Thoracic aorta (tissue), 2 donors: Measurements from ENCODE around the gene TMEM140. TPM values are rescaled to one million over a fixed set of nuclear protein-coding genes. Genes with fewer than 3 reads are reported as not detected.

Experiments
- ATAC-seq: fragments of 150-250 bp; one replicate; pipeline ENCODE4 v1.8.0; 2017; ENCODE audit warnings: low read depth; ENCODE audit not compliant: insufficient number of reproducible peaks, low FRiP score
- DNase-seq: peaks from one replicate; pipeline ENCODE4 v3.0.0-alpha.2; 2020; ENCODE audit warnings: low spot score
- H3K27ac ChIP-seq, 2 donors: fragments of 200-600 bp; sonication (generic); 1 replicate in 1 of 2; 2 replicates in 1 of 2; pipeline ENCODE4 v1.5.1; 2016; ENCODE audit warnings: mild to moderate bottlenecking in 2 of 2, moderate library complexity in 2 of 2
- H3K27me3 ChIP-seq: fragments of 200-600 bp; sonication (generic); replicated peaks from 2 replicates; pipeline ENCODE4 v1.6.0; 2016; ENCODE audit warnings: mild to moderate bottlenecking; ENCODE audit not compliant: insufficient read depth
- H3K36me3 ChIP-seq: fragments of 200-600 bp; sonication (generic); one replicate; pipeline ENCODE4 v1.5.1; 2016
- H3K4me1 ChIP-seq, 2 donors: fragments of 200-600 bp; sonication (generic); 1 replicate in 1 of 2; 2 replicates in 1 of 2; pipeline versions ENCODE4 v1.5.1 to v1.6.0; 2016; ENCODE audit warnings: low read depth in 2 of 2, mild to moderate bottlenecking in 1 of 2; ENCODE audit not compliant: control insufficient read depth in 1 of 2
- H3K4me3 ChIP-seq: fragments of 200-600 bp; sonication (generic); 2 replicates; pipeline ENCODE4 v1.5.1; 2016; ENCODE audit warnings: mild to moderate bottlenecking
- H3K9me3 ChIP-seq: fragments of 200-600 bp; sonication (generic); 2 replicates; pipeline ENCODE4 v1.5.1; 2016
- CTCF ChIP-seq: fragments of 200-600 bp; sonication (generic); IDR thresholded peaks from one replicate; pipeline ENCODE4 v1.5.1; 2019; ENCODE audit warnings: antibody characterized with exemption
- total RNA-seq, 2 donors: library from RNA; depleted of rRNA; stranded (reverse); fragments of >200 nt; gene quantifications; one replicate each; pipeline versions ENCODE4 v1.1.0 to v1.2.3, GENCODE V29; 2016

TMEM140 gene
- total RNA-seq, 2 donors from 2014 or later = 20.6 to 27.6 TPM

DNA sequence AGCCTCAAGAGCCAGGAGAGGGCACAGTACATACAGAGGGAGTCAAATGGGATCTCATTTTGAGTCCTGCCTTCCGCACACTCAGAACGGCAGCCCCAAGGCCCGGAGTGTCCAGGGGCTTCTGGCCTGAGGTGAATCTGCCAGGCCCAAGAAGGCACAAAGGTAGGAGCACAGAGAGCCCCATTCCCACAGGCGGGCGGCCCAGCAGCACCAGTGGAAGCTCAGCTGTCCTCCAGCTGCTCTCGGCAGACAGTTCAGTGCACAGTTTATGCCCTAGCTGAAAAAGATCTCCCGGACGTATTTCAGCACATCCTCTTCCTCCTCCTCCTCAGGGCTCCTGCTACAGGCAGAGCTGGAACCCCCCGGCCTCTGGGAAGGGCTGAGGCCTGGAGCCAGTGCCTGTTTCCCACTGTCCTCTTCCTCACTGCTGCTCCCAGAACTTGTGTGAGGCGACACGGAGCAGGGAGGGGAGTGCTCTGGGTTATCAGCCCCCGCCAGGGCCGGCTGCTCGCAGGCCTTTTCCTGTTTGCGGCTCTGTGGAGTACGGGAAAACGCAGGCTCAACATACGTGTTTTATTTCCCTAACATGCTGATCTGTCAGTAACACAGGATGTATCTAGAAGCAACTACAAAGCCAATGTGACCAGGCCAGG is 18.6 kb downstream of the TMEM140 start:
- ATAC-seq = no peak
- Histone ChIP-seq H3K36me3 (peaks cover 21% of the 10 kb centered on the region), H3K9me3 (no peaks in the 10 kb centered on the region), H3K27me3 (no peaks in the 10 kb centered on the region), H3K27ac (no peak overlapping the region), H3K4me1 (peaks cover 21 to 60% of the 10 kb centered on the region in 2 donors), H3K4me3 (no peak overlapping the region)
- no peak for TF ChIP-seq CTCF
- DNase-seq = no peak

DNA sequence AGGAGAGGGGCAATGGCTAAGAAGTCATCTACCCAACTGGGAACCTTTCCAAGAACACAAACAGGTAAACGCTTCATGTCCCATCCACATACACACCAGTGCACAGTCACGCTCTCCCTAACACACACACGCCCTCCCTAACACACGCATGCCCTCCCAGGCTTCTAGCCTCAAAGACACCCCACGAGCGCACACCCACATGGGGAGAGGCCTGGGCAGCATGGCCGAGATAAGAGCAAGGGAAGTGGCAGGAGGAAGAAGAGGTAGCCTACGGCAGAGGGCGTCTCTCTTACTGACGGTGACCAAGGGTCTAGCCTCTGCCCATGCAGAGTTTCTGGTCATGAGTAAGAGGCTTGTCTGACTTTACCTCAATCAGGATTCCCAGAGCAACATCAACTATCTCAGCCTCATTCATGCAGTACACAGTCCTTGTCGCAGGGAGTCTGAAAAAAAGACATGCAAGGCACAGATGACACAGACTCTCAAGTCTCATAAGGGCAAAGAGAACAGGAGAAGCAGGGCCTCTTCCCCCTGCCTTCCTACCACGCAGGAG is 19.6 kb downstream of the TMEM140 start:
- TF ChIP-seq CTCF = no peak
- no peak for ATAC-seq
- no peaks in the 10 kb centered on the region for H3K27me3 ChIP-seq
- H3K9me3 ChIP-seq = no peaks in the 10 kb centered on the region
- H3K4me1 ChIP-seq = peaks cover 22 to 65% of the 10 kb centered on the region in 2 donors
- no peak for DNase-seq
- H3K4me3 ChIP-seq = no peak overlapping the region
- peak overlapping the region; percentile 12 to 47 for H3K27ac ChIP-seq
- H3K36me3 ChIP-seq = peaks cover 21% of the 10 kb centered on the region

- H3K4me3 ChIP-seq = no peak overlapping the region
- peaks cover 22 to 65% of the 10 kb centered on the region in 2 donors for H3K4me1 ChIP-seq
- no peak for TF ChIP-seq CTCF
- peaks cover 21% of the 10 kb centered on the region for H3K36me3 ChIP-seq
- no peak for ATAC-seq
- peak overlapping the region; percentile 12 to 47 for H3K27ac ChIP-seq
- H3K27me3 ChIP-seq = no peaks in the 10 kb centered on the region
- H3K9me3 ChIP-seq = no peaks in the 10 kb centered on the region
- no peak for DNase-seq
Measured at GRCh38 chr7:135168001-135168400, 20.1 kb downstream of the TMEM140 start.

GRCh38 chr7:135168489-135169140 is 20.7 kb downstream of the TMEM140 start:
- H3K4me1 ChIP-seq = peaks cover 22 to 65% of the 10 kb centered on the region in 2 donors
- ATAC-seq (no peak), DNase-seq (no peak)
- H3K4me3 ChIP-seq = no peak overlapping the region
- H3K27ac ChIP-seq = peak overlapping the region; percentile 19 to 94
- peaks cover 21% of the 10 kb centered on the region for H3K36me3 ChIP-seq
- H3K9me3 ChIP-seq = no peaks in the 10 kb centered on the region
- H3K27me3 ChIP-seq = no peaks in the 10 kb centered on the region
- TF ChIP-seq CTCF = no peak

GRCh38 chr7:135169141-135169963 is 21.5 kb downstream of the TMEM140 start:
- peaks cover 22 to 59% of the 10 kb centered on the region in 2 donors for H3K4me1 ChIP-seq
- DNase-seq (no peak), ATAC-seq (no peak)
- peak overlapping the region; percentile 94 to 95 for H3K27ac ChIP-seq
- H3K27me3 ChIP-seq = no peaks in the 10 kb centered on the region
- H3K9me3 ChIP-seq = no peaks in the 10 kb centered on the region
- H3K4me3 ChIP-seq = peak overlapping the region; percentile 96
- H3K36me3 ChIP-seq = peaks cover 21% of the 10 kb centered on the region
- TF ChIP-seq CTCF = peak; percentile 8
